Stimulated activated CD8-positive, alpha-beta memory T cell treated with anti-CD3 and anti-CD28 coated beads, Interleukin-15, amount 100 ng/mL, for 1 hour (primary cell): Measurements from ENCODE around the gene PTCD3.

Source experiments
- DNase-seq: peaks from one replicate; pipeline ENCODE4 v3.0.0-alpha.2; 2020; ENCODE audit warnings: low read depth

PTCD3 gene

DNA sequence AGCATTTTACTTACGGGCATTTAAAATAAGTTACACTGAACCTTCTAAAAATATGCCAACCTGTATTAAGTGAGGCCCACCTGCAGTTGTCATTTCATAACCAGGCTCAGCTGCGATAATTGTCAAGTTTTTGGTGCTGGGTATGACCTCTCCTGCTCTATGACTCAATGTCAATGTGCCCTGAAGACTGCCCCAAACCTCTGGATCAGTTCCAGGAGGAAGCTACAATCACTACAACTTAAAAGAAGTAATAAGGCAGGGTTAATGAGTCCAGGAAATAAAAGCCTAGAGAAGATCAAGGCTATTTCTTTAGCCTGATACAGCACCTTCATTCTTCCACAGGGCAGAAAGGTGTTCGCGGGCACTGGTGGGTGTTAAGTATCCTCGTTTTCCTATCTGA lies 23.3 kb upstream of the PTCD3 start:
- no peak for DNase-seq

DNA sequence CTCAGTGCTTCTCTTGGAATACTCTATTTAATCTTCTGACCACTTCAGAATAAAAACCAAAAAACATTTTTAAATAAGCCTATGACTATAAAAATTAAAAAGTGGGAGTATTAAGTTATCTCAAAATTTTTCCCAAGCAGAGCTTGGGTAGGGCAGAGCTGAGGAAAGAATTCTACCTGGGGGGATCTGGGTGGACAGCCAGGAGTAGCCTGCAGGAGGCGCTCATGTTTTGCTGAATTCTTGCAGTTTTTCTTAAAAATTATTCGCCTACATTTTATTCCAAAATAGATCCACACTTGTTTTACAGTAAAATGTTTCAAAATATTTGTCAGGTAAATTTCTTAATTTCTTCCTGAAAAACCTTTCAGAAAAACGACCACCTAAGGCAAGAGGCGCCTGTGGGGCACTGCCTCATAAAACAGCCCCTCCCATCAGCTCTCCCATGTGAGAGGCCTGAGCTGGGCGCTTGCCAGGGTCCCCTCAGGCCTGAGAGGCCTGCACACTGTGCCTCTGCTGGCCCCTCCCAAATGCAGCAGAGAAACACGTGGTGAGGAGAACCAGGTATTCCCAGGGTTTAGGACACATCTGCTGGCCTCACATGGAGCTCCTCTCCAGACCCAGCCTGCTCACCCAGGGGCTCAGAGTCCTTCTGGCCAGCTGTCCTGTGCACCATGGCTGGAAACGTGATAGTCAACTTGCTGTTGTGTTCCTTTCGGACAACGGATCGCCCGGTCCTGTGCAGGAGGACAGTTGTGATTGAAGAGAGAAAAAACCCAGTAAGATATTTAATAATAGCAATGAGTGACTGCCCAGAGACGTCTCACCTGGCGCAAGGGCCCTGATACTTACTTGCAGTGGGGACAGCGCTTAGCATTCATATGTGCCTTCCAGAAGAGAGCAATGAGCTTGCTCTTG lies 17.8 kb upstream of the PTCD3 start:
- DNase-seq = no peak

DNA sequence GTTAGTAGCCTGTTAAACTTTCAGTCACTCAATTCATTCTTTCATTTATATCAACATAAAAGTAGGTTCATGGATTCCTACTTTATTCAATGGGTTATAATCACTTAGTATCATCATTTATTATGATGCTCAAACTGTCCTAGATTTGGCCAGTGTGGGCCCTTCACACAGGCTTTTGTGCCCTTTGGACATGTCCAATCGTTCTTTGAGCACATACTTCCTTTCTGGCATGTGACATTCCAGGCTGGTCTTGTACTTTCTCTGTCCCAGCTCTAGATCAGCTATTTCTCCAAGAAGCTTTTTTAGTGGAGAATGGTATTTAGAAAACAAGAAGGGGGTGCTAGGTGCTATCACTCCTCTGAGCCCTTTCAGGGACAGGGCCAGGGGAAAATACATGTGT lies 11.8 kb upstream of the PTCD3 start:
- DNase-seq = no peak

DNA sequence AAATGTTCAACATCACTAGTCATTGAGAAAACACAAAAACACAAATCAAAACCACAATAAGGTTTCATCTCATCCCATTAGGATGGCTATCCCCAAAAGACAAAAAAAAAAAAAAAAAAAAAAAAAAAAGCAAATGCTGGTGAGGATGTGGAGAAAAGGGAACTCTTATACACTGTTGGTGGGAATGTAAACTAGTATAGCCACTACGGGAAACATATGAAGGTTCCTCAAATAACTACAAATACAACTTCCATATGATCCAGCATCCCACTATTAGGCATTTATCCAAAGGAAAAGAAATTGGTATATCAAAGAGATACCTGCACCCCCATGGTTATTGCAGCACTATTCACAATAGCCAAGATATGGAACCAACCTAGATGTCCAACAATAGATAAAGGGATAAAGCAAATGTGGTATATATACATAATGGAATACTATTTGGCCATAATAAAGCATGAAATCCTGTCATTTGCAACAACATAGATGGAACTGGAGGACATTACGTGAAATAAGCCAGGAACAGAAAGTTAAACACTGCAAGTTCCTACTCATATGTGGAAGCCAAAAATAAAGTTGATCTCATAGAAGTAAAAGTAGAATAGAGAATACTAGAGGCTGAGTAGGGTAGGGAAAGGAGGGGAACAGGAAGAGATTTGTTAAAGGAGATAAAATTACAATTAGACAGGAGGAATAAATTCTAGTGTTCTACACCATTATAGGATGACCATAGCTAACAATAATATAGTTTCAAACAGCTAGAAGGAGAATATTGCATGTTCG lies 8.7 kb upstream of the PTCD3 start:
- no peak for DNase-seq

DNA sequence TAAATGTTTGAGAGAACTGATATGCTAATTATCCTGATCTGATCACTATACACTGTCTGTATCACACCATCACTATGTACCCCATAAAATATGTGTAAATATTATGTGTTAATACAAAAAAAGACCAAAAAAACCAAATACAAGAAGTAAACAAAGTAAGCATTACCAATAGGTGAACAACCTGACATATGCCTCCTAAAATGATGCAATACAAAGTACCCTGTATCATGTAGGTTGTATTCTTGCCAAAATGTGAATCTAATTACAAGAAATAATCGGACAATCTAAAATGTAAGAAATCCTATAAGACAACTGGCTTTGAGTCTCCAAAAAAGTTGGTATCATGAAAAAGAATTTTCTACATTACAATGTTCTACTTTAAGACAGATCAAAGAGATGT lies 8.1 kb upstream of the PTCD3 start:
- no peak for DNase-seq

DNA sequence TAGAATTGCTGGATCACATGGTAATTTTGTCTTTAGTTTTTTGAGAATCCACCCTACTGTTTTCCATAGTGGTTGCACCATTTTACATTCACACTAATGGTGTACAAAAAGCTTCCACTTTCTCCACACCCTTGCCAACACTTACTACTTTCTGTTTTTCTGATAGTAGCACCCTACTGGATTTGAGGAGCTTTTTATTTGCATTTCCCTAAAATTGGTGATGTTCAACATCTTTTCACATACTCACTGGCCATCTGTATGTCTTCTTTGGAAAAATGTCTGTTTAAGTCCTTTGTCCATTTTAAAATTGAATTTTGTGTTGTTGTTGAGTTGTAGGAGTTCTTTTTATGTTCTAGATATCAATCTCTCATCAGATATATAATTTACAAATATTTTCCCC lies 3.9 kb upstream of the PTCD3 start:
- no peak for DNase-seq

DNA sequence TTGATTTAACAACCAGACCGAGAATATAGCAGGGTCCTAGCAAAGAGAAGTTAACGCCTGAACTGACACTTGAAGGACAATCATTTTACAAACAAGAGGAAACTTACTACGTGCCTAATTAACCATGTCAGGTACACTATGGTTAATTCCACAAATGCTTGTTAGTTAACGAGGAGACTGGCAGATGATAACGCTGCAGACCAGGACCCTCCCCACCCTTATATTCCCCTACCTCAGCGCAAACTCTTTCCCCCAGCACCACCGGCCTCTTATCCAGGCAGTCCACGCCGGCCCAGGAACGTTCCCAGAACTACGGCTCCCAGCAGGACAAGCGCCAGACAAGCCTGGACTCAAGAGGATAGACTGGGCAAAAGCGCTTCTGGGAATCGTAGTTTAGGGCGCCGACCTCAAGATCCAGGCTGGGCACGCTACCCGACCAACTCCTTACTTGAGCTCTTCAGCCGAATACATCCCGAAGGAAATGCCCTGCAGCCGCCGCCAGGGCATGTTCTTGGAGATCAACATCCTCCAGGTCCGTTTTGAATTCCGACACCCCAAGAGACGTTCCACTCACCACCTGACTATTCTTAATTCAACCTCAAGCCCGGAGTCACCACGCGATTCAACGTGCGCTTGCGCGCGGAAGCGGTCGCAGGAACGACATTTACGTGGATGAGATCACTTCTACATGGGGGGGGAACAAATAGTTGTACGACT lies 625 bp upstream of the PTCD3 start, which contains the start of gene POLR1A:
POLR1A (minus strand) TSS at position 635 of the 717 bp plus-strand sequence; CDS start at position 525, 110 bp downstream.
- DNase-seq = peak; percentile 51

DNA sequence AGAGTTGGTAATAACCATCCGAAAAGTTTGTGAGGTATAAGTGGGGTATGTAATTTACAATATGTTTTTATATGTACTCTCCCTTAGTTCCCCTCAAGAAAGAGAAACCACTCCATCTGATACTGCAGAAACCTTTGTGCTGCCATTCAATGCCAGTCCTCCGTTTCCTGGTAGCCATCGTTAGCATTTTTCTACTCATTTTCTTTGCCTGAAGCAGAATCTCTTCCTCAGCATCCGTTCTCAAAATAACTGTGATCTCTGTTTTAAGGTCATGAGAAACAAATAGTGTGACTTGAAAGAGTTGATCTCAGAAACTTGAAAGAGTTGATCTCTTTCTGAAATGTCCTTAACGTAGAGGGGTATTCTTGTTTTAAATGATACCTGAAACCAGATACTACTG lies 996 bp downstream of the PTCD3 start:
- DNase-seq = no peak

DNA sequence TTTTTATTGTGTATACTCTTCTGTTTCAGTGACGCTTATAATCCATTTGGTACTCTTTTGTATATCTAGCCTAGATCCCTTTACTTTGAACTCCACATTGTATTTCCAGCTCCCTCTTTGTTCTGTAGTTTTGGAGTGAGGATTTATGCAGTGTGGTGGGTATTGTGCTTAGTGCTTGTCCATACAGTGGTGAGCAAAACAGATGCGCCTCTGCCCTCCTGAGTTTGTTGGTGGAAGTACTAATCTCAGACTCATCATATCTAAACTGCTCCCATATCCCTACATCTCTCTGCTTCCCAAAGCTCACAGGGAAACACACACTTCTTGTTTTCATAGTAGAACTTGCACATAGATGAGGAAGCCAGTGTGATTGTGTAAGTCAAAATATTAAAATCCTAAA lies 12.1 kb downstream of the PTCD3 start:
- no peak for DNase-seq

DNA sequence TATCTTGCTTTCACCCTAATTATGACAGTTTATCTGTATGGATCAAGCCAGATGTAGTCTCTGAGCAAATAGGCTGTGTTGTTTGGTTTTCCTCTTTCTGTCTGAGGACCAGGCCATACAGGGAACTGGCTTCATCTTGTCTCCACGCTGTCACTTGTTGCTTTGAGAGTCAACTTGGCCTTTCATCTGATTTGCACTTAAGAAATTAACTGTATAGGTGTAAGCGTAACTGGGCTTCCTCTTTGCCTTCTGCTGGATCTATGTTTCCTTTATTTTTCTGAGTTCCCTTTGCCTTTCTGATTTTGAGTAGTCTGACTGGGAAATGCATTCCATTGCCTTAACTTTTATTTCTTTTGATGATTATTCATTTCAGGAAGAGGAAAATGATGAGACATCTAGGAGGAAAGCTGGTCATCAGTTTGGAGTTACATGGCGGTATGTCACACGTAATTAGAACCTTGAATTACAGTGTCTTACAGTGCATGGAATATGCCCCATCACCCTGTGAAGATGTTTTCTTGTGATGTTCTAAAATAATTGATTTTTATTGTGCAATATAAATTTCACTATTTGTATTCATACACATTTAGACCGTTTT lies 17.4 kb downstream of the PTCD3 start:
- DNase-seq = no peak

DNA sequence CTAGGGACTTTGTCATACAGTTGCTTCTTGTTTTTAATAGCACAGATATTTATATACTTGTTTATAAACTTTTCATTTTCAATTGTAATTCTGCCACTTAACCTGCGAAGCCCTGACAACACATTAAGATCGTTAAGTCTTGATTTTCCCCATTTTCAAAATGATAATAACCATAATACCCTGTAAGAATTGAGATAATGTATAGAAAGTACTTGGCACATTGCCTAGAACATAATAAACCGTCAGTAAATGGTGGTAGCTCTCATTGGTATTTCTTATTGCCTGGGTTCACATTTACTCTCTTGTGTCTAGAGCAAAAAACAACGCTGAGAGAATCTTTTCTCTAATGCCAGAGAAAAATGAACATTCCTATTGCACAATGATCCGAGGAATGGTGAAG lies 18.6 kb downstream of the PTCD3 start:
- DNase-seq = no peak

DNA sequence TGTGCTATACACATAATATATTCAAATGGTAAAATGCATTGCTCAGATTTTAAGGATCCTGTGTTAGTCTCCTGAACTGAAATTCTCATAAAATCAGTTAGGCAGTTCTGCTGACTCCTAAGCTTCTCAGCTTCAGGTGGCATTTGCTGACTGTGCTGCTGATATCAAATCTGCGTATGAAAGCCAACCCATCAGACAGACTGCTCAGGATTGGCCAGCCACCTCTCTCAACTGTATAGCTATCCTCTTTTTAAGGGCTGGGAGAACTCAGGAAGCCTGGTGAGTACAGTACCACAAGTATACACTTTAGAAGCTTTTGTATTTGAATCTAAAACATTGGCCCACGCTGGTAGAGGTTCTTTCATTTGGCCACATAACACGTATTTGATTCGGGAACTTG lies 28.7 kb downstream of the PTCD3 start:
- no peak for DNase-seq

DNA sequence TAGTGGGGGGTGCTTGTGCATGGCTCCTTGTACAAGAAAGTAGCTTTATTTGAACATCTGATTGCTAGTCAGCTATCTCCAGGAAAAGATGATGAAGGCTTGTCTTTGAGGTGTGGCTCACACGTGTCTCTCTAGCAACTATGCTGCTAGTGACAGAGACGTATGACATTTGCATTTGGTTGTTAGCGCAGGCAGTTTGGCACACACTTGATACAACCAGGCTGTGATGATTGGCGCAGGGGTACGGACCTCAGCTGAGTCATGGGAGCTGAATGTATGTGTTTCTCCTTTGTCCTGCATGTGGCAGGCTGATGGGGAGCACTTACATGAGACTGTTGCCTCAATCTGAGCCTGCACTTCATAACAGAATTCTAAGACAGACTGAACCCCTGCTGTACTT lies 29.6 kb downstream of the PTCD3 start:
- DNase-seq = no peak

DNA sequence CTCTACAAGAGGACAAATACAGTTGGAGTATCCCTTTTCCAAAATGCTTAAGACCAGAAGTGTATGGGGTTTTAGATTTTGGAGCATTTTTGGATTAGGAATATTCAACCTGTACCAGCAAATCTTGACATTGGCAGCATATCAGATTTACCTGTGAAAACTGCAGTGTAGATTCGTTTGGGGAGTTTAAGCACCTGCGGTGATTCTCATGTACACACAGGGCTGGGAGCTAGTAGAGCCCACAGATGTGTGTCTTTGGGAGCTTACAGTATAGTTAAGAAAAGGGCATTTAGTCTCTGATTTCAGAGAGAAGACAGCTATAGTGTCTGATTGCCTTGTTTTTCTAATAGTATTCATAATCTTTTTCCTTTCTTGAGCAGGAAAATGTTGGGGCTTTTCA lies 30.1 kb downstream of the PTCD3 start:
- DNase-seq = no peak

DNA sequence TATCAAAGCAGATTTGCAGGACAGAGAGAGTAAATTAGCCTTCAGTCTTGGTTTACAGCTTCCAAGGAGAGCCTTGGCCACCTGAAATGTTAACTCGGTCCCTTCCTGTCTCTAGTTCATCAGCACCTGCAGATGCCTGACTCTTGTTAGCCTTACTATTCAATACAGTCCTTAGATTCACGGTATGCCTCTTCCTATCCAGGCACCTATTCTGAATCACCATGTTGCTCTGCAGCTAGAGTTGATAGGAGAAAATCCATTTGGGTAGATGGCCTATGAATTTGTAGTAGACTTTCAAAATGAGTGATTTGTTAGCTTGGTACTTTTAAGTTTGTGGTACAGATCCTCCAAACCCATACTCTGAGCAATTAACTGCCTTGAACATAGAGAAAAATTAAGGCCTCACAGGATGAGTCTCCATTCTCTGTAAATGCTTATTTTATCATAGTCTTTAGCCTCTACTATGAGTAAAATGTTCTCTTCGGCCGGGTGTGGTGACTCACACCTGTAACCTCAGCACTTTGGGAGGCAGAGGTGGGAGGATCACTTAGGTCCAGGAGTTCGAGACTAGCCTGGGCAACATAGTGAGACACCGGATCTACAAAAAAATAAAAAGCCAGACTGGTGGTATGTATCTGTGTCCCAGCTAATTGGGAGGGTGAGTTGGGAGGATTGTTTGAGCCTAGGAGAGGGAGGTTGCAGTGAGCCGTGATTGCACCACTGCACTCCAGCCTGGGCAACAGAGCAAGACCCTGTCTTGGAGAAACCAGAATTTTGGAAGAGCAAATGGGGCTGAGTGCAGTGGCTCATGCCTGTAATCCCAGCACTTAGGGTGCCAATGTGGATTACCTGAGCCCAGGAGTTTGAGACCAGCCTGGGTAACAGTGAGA lies 32.9 kb downstream of the PTCD3 start:
- DNase-seq = no peak

DNA sequence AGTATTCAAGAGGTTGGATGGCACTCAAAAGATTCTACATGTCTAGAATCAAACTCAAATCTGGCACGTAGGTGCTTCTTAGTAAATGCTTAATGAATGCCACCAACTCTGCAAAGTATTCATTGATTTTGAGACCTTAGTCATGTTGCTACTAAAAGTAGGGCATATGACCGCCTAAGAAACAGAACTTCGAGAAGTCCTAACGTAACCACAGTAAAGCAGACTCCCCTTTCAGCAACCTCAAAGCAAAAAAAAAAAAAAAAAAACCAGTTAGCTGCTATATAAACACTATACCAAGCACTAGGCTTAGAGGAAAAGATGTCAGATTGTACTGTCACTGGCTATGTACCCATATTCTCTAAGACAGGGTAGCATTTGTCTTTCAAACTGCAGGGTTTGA lies 33.9 kb downstream of the PTCD3 start:
- no peak for DNase-seq

DNA sequence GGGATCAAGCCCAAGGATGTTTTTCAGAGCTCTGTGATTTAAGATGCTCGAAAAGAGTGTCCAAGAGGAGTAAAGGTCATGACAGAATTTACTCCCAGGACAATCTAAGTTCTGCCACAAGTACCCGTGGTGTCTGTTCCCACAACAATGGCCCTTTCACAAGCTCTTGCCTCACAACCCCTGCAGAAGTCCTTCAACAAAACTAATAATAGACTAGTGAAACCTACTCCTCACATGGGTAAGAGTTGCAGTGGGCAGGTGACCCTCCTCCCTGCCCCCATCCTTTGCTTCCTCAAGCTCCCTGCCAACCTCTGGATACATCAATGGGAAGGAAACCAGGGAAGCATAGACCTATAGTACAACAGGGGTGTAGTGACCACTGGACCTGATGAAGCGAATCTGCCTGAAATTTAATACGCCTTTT lies 34.9 kb downstream of the PTCD3 start:
- DNase-seq = no peak

DNA sequence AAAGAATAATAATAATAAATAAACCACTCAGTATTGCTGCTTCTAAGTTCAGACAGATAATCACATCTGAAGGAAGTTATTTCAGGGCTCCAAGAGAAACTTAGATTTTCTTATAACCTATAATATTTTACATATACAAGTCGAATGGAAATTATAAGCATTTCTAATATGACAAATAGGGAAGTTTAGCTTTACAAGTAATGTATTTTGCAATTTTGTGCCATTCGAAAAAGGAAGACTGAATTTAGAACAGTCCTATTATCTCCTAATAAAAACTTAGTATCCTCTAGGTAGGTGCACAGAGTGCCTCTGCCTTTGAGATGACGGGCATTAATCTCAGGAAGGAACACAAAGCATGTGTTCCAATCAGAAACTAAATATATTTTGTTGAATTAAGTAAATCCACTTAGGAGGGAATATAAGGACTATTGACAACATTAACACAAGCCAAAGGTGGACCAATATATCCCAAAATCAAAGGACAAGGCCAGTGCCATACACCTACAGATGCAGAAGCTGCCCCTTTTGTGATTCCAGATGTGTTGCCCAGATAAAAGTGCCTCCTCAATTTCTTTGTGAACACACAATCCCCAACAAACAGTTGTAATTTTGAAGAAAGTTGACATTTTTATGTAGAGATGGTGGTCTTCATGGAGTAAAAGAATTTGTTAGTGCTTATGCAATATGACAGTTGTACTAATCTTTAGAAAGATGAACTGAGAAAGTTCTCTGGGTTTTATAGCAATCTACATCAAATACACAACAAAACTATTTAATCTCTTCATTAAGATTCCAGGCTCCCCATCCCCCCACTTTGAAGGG lies 36.6 kb downstream of the PTCD3 start:
- DNase-seq = no peak

DNA sequence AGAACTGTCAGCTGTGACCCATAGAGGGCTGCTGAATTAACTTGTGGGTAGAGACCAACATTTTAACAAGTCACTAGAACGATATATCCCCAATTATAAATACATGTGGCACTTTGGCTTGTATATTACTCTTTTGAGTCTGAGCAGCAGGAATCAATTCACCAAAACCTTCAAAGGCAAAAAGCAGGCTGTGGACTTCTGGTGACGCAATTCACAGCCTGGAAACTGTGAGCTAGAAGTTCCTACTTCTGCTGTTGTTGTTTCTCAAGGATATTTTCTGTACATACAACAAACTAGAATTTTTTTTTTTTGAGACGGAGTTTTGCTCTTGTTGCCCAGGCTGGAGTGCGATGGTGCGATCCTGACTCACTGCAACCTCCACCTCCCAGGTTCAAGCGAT lies 37.3 kb downstream of the PTCD3 start:
- no peak for DNase-seq
